MCF 10A (cell line): ENCODE data around the gene KCNMB3. TPM values are rescaled to one million over a fixed set of nuclear protein-coding genes. Genes with fewer than 3 reads are reported as not detected.
"Not testable (repeated sequence)": the region's sequence is repeated elsewhere in the genome, so short reads cannot be mapped to it uniquely, and the experiment has no call there.

Experiments
- BruUV-seq: library from RNA; stranded (reverse); fragments of 400-500 nt; replicated peaks from 2 replicates; lab custom pipeline; 2021; lab: Mats Ljungman, UMichigan
- CTCF ChIA-PET: fragments of 300-600 bp; sonication (Branson Sonifier 250); formaldehyde crosslinking; extraction: SDS; loops from one replicate; lab custom pipeline; 2021; ENCODE audit warnings: antibody characterized with exemption, inconsistent platforms; lab: Yijun Ruan, JAX
- POLR2A ChIA-PET: fragments of 300-600, 350-650 bp; sonication (Branson Sonifier 250); formaldehyde crosslinking; extraction: SDS; loops from one replicate; lab custom pipeline; 2020; ENCODE audit warnings: antibody characterized with exemption, inconsistent platforms; lab: Yijun Ruan, JAX
- DNase-seq: peaks from one replicate; pipeline ENCODE4 v3.0.0-alpha.2; 2018; ENCODE audit not compliant: unreplicated experiment
- H3K27ac Mint-ChIP-seq: one replicate; pipeline ENCODE4 v1.8.0; 2022; ENCODE audit warnings: mild to moderate bottlenecking, low read depth, mixed read lengths; ENCODE audit not compliant: unreplicated experiment
- H3K27me3 Mint-ChIP-seq: one replicate; pipeline ENCODE4 v1.8.0; 2022; ENCODE audit warnings: mixed read lengths; ENCODE audit not compliant: insufficient read depth, unreplicated experiment
- H3K36me3 Mint-ChIP-seq: one replicate; pipeline ENCODE4 v1.8.0; 2022; ENCODE audit warnings: mild to moderate bottlenecking, moderate library complexity, mixed read lengths; ENCODE audit not compliant: insufficient read depth, unreplicated experiment
- H3K4me1 Mint-ChIP-seq: one replicate; pipeline ENCODE4 v1.8.0; 2022; ENCODE audit warnings: mixed read lengths; ENCODE audit not compliant: insufficient read depth, unreplicated experiment
- H3K4me3 Mint-ChIP-seq: one replicate; pipeline ENCODE4 v1.8.0; 2022; ENCODE audit warnings: mild to moderate bottlenecking, moderate library complexity, mixed read lengths; ENCODE audit not compliant: unreplicated experiment
- H3K9me3 Mint-ChIP-seq: one replicate; pipeline ENCODE4 v1.8.0; 2022; ENCODE audit warnings: mixed read lengths; ENCODE audit not compliant: unreplicated experiment
- CTCF ChIP-seq: fragments of 200-600 bp; IDR thresholded peaks from one replicate; pipeline ENCODE4 v1.8.0; 2022; ENCODE audit warnings: antibody characterized with exemption, mild to moderate bottlenecking; ENCODE audit not compliant: unreplicated experiment
- intact Hi-C: fragments of 100-400 bp; cut with micrococcal nuclease; formaldehyde crosslinking; loops from 2 replicates; pipeline ENCODE4 v1.14.1; 2022
- total RNA-seq: library from RNA; stranded (reverse); gene quantifications from 2 replicates; pipeline ENCODE4 v1.2.3, GENCODE V29; 2022

The KCNMB3 gene
- total RNA-seq, 1 experiment from 2014 or later: 0.28 TPM

DNA sequence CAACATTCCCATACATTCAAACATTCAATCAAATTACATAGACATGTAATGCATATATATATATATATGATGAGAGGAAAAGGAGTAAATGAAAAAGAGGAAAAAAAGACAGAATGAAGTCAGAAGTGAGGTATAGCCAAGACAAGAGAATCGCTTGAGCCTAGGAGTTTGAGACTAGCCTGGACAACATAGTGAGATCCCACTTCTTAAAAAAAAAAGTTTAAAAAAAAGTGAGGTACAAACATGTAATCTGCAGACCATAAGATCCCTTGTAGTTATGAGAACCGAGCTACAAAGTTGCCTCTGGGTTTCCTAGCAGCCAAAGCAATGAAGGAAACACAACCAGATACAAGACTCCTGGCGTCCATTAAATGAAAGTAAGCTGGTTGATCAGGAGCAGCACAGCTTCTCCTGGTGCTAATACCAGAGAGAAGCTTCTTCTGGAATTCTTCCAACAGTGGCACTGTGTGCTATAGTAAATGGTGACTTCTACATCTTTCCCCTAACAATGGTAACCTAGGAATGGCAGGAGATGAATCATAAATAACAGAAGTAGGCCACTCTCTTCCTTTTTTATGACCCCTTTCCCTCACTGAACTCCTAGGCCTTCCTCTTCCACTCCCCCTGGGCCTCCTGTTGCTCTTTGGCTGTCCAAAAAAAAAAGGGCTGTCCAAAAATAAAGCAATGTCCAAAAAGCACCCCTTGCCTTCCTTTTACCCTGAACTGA lies 3.5 kb downstream of the KCNMB3 start:
- intact Hi-C loops: no loop called here
- no peak for DNase-seq
- ChIA-PET POLR2A (interaction anchor here (0.6 kb wide), 1 partner anchor 77 kb away, joined by 4 read pairs; no protein-coding TSS in a partner anchor), CTCF (interaction anchor here (0.6 to 0.7 kb wide), 3 partner anchors 16 to 72 kb away, joined by 3 to 5 read pairs (median 3); no protein-coding TSS in a partner anchor)
- TF ChIP-seq CTCF: no peak
- no TSS peak for BruUV-seq
- no peaks in the 10 kb centered on the region for H3K4me1 Mint-ChIP-seq
- no peak overlapping the region for H3K27ac Mint-ChIP-seq
- peaks cover 5% of the 10 kb centered on the region for H3K36me3 Mint-ChIP-seq
- no peak overlapping the region for H3K4me3 Mint-ChIP-seq
- no peaks in the 10 kb centered on the region for H3K9me3 Mint-ChIP-seq
- peaks cover 11% of the 10 kb centered on the region for H3K27me3 Mint-ChIP-seq

GRCh38 chr3:179244878-179245277 lies 6.0 kb downstream of the KCNMB3 start:
- H3K27ac Mint-ChIP-seq: no peak overlapping the region
- no TSS peak for BruUV-seq

GRCh38 chr3:179242859-179243258 lies 8.1 kb downstream of the KCNMB3 start:
- H3K4me3 Mint-ChIP-seq, CTCF ChIA-PET, H3K27ac Mint-ChIP-seq, H3K4me1 Mint-ChIP-seq, DNase-seq, BruUV-seq, H3K36me3 Mint-ChIP-seq, H3K9me3 Mint-ChIP-seq, H3K27me3 Mint-ChIP-seq, intact Hi-C loops: not testable (repeated sequence)
- POLR2A ChIA-PET: interaction anchor here (0.7 kb wide), 1 partner anchor 46 kb away, joined by 3 read pairs; no protein-coding TSS in a partner anchor

More at GRCh38 chr3:179244878-179245277, 6.0 kb downstream of the KCNMB3 start:
- no peaks in the 10 kb centered on the region for H3K36me3 Mint-ChIP-seq
- H3K4me3 Mint-ChIP-seq: no peak overlapping the region
- H3K9me3 Mint-ChIP-seq: no peaks in the 10 kb centered on the region
- CTCF ChIA-PET: interaction anchor here (0.7 kb wide), 1 partner anchor 101 kb away, joined by 3 read pairs; no protein-coding TSS in a partner anchor
- no peak for DNase-seq
- H3K4me1 Mint-ChIP-seq: no peaks in the 10 kb centered on the region
- H3K27me3 Mint-ChIP-seq: peaks cover 8% of the 10 kb centered on the region
- no peak for TF ChIP-seq CTCF
- intact Hi-C loops: no loop called here
- POLR2A ChIA-PET: interaction anchor here (0.6 to 0.9 kb wide), 3 partner anchors 8 to 1751 kb away, joined by 3 read pairs; no protein-coding TSS in a partner anchor

- intact Hi-C loops, H3K4me3 Mint-ChIP-seq, H3K9me3 Mint-ChIP-seq, H3K27ac Mint-ChIP-seq, H3K36me3 Mint-ChIP-seq, H3K4me1 Mint-ChIP-seq, BruUV-seq, H3K27me3 Mint-ChIP-seq, DNase-seq: not testable (repeated sequence)
- POLR2A ChIA-PET: interaction anchor here (0.7 to 1.2 kb wide), 2 partner anchors 66 to 142 kb away, joined by 3 to 4 read pairs; no protein-coding TSS in a partner anchor
- CTCF ChIA-PET: interaction anchor here (0.6 to 0.7 kb wide), 3 partner anchors 35 to 135 kb away, joined by 3 to 4 read pairs (median 3); no protein-coding TSS in a partner anchor
Observed at GRCh38 chr3:179240299-179240698, 10.6 kb downstream of the KCNMB3 start.
